ENCODE measurements around the gene MRGPRF. TPM values are rescaled to one million over a fixed set of nuclear protein-coding genes. Genes with fewer than 3 reads are reported as not detected.

Gene MRGPRF
- total and polyA plus RNA-seq, 2 of the 8 experiments (the other 6 are each of a cell fraction or from before 2014, with no cell fraction given), result 7.5 to 11.0 TPM

DNA sequence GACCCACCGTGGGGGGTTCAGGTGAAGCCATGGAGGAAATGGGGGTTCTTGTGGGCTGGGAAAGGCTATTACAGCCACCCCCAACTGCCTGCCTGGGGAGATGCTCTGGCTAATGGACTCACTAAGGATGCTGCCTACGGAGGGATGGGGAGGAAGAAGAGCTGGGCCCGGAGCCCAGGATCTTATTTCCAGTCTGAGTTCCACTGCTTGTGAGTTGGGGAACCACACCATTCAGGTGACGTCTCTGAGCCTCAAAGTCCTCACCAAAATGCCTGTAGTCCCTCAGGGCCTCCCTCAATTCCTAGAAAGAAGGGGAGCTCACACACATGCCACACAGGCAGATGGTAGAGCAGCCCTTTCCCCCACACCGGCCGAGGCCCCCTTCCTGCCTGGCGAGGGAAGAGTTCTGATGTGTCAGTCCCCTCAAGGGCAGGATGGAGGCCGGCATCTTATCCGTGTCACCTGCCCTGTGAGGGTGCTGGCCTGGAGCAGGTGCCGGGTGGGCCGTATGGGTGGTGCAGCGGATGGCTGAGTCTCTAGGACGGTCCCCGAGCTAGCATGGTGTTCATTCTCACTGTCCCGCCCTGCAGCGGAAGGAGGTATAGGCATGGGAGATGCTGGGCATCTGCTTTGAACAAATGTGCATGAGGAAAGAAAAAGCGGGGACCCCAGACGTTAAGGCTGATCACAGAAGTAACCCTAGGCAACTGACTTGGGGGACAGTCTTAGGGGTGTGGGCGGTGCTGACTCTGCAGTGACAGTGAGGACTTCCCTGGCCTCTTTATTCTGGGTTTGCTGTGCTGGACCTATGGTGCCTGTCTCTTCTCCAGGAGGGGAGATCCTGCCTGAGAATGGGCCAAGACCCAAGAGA, 15.7 kb downstream of the MRGPRF start:
- ChIA-PET POLR2A (ENCODE audit: partially characterized antibody) (interaction anchor here (1.7 kb wide), 1 partner anchor 102 kb away, joined by 4 read pairs; no protein-coding TSS in a partner anchor), CTCF (ENCODE audit: partially characterized antibody) (interaction anchor here (1.2 to 1.8 kb wide), 3 partner anchors 11 to 62 kb away, joined by 3 to 5 read pairs (median 5); no protein-coding TSS in a partner anchor)
- no peak for FAIRE-seq
- no peak overlapping the region for H2BK5ac ChIP-seq (ENCODE audit: low read depth, low read length)
- peaks cover 0 to 2% (median 1%) of the 10 kb centered on the region in 4 experiments; a peak in 2 of 7 replicates for H3K4me1 ChIP-seq (replicated peaks in 1 of 4; ENCODE audit: control insufficient read depth in 3 of 4, insufficient read depth in 4 of 4, low read length in 3 of 4)
- no peak for DNase-seq (ENCODE audit: low read depth in 1 of 2, low spot score in 2 of 2)
- no peak overlapping the region for H3K27ac ChIP-seq (ENCODE audit: low read depth, low read length)
- no peak overlapping the region for H3K4me2 ChIP-seq (ENCODE audit: insufficient read depth in 1 of 2, low read depth in 2 of 2, low read length in 2 of 2)
- H3K4me3 ChIP-seq (ENCODE audit: extremely low read depth in 1 of 4, insufficient read depth in 2 of 4, low read depth in 3 of 4, low read length in 4 of 4), result no peak overlapping the region
- no peaks in the 10 kb centered on the region for H3K27me3 ChIP-seq (replicated peaks in 1 of 4; ENCODE audit: control insufficient read depth in 3 of 4, extremely low read depth in 1 of 4, insufficient read depth in 3 of 4, low read length in 3 of 4)
- no peaks in the 10 kb centered on the region for H3K79me2 ChIP-seq (ENCODE audit: control insufficient read depth in 1 of 2, insufficient read depth in 2 of 2, low read length in 2 of 2)
- no peak overlapping the region for H3K4ac ChIP-seq (replicated peaks; ENCODE audit: insufficient read length, low read depth, low read length)
- WGBS, 2 experiments (ENCODE audit: extremely low coverage in 1 of 2, insufficient coverage in 1 of 2, insufficient read length in 1 of 2, insufficient replicate concordance in 2 of 2, low coverage in 1 of 2, low lambda C conversion rate in 2 of 2, missing lambda C conversion rate in 1 of 2), result 88% methylated on average over 19 of the region's 19 CpGs; no CpG with 5 or more reads in 1 of the 2 experiments
- H2BK20ac ChIP-seq (ENCODE audit: low read length), result no peak overlapping the region
- no peak overlapping the region for H3K18ac ChIP-seq (ENCODE audit: extremely low read depth, low read length)
- no peak overlapping the region for H3K14ac ChIP-seq (ENCODE audit: insufficient read length)
- no peak overlapping the region for H3K9ac ChIP-seq (replicated peaks in 1 of 4; ENCODE audit: extremely low read depth in 1 of 4, low read depth in 3 of 4, low read length in 3 of 4)
- no peaks in the 10 kb centered on the region for H3K79me1 ChIP-seq (ENCODE audit: low read depth, low read length)
- H4K5ac ChIP-seq (ENCODE audit: insufficient read length, low read depth, low read length), result no peak overlapping the region
- H2BK120ac ChIP-seq (replicated peaks; ENCODE audit: low read depth, low read length), result no peak overlapping the region
- no peak overlapping the region for H2AK5ac ChIP-seq (ENCODE audit: low read depth, low read length)
- H2BK15ac ChIP-seq (ENCODE audit: low read length), result no peak overlapping the region
- no peak overlapping the region for H2AFZ ChIP-seq (ENCODE audit: low read length)
- peaks cover 0 to 2% of the 10 kb centered on the region in 2 experiments for H4K20me1 ChIP-seq (replicated peaks in 1 of 2; ENCODE audit: control insufficient read depth in 1 of 2, insufficient read depth in 2 of 2, low read length in 2 of 2)
- H3K56ac ChIP-seq (replicated peaks; ENCODE audit: insufficient read length, low read depth, low read length), result no peak overlapping the region
- H3K23me2 ChIP-seq (ENCODE audit: low read depth, low read length), result no peaks in the 10 kb centered on the region
- H3K9me3 ChIP-seq (ENCODE audit: insufficient read depth in 2 of 2, low read depth in 1 of 2, low read length in 1 of 2), result no peaks in the 10 kb centered on the region
- no peak for TF ChIP-seq CBX8 (IDR thresholded peaks at IDR 0.05; ENCODE audit: borderline replicate concordance, low read depth, low read length)
- no peak for TF ChIP-seq EGR1 (IDR thresholded peaks at IDR 0.05; ENCODE audit: borderline replicate concordance, low read depth, low read length)
- no peak for TF ChIP-seq KDM1A (IDR thresholded peaks at IDR 0.05; ENCODE audit: borderline replicate concordance, low read length)
- no peak for TF ChIP-seq GABPA (IDR thresholded peaks at IDR 0.05; ENCODE audit: borderline replicate concordance, insufficient read depth, low read length)
- no peak for TF ChIP-seq SIRT6 (IDR thresholded peaks at IDR 0.05; ENCODE audit: low read length)
- H4K91ac ChIP-seq (replicated peaks; ENCODE audit: insufficient read length, low read length), result no peak overlapping the region
- H3K23ac ChIP-seq (ENCODE audit: insufficient read length), result no peak overlapping the region
- no peak overlapping the region for H4K8ac ChIP-seq (ENCODE audit: extremely low read depth, insufficient read depth, low read length)
- no peaks in the 10 kb centered on the region for H3K36me3 ChIP-seq (ENCODE audit: control insufficient read depth in 2 of 4, insufficient read depth in 4 of 4, low read length in 3 of 4)
- H2BK12ac ChIP-seq (ENCODE audit: low read depth, low read length), result no peak overlapping the region

All from H1 (cell line).